ENCODE results near the gene DRICH1.
"Not testable (repeated sequence)": the region's sequence is repeated elsewhere in the genome, so short reads cannot be mapped to it uniquely, and the experiment has no call there.

The DRICH1 gene

GRCh38 chr22:23595904-23596303 is 36.2 kb downstream of the DRICH1 start:
- peaks cover 5 to 18% (median 16%) of the 10 kb centered on the region in 4 experiments for H3K4me1 ChIP-seq (ENCODE audit: control extremely low read depth in 1 of 4, control insufficient read depth in 4 of 4, insufficient read depth in 4 of 4, low read length in 3 of 4)
- H3K27ac ChIP-seq (ENCODE audit: insufficient read depth in 1 of 2, low read depth in 1 of 2, low read length in 2 of 2, poor library complexity in 1 of 2, severe bottlenecking in 2 of 2); H3K27me3 ChIP-seq (replicated peaks in 2 of 5; ENCODE audit: control insufficient read depth in 4 of 5, insufficient read depth in 5 of 5, low read length in 4 of 5); H3K36me3 ChIP-seq (ENCODE audit: control insufficient read depth in 4 of 4, insufficient read depth in 4 of 4, low read length in 3 of 4); H3K4me3 ChIP-seq (ENCODE audit: control insufficient read depth in 1 of 7, extremely low read depth in 1 of 7, insufficient read depth in 4 of 7, low read depth in 2 of 7, low read length in 6 of 7); DNase-seq; H3K9me3 ChIP-seq (ENCODE audit: control extremely low read depth in 1 of 5, control insufficient read depth in 4 of 5, insufficient read depth in 2 of 5, low read depth in 1 of 5, low read length in 4 of 5); POLR2A ChIA-PET: not testable (repeated sequence)
- CTCF ChIA-PET, result interaction anchor here (1.2 kb wide), 1 partner anchor 54 kb away, joined by 3 read pairs; no protein-coding TSS in a partner anchor
- 55% methylated on average over 4 of the region's 6 CpGs for WGBS (ENCODE audit: insufficient coverage)

DNA sequence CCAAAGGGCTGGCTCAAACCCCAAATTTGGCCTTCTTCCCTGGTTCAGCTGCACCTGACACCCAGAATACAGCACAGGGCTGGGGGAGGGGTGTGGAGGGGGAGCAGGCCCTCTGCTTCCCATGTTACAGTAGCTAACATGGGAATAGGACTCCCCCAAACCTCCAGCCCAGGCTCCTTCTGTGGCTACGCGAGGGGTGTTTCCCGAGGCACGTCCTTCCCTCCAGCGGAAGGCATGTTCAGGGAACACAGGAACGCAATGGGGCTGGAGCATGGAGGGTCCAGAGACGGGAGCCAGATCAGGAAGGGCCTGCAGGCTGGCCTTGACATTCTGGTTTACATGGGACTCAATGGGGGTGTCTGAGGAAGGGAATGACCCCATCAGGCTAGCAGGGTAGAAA is 40.3 kb downstream of the DRICH1 start:
- ChIA-PET POLR2A (no interaction called here), CTCF (interaction anchor here (0.6 to 4.0 kb wide), 23 partner anchors 8 to 269 kb away, joined by 3 to 27 read pairs (median 5); no protein-coding TSS in a partner anchor)
- Histone ChIP-seq H3K9me3 (ENCODE audit: control extremely low read depth in 1 of 5, control insufficient read depth in 4 of 5, insufficient read depth in 2 of 5, low read depth in 1 of 5, low read length in 4 of 5) (no peaks in the 10 kb centered on the region), H3K36me3 (ENCODE audit: control insufficient read depth in 4 of 4, insufficient read depth in 4 of 4, low read length in 3 of 4) (no peaks in the 10 kb centered on the region), H3K4me1 (ENCODE audit: control extremely low read depth in 1 of 4, control insufficient read depth in 4 of 4, insufficient read depth in 4 of 4, low read length in 3 of 4) (peaks cover 5 to 36% (median 31%) of the 10 kb centered on the region in 4 experiments), H3K4me3 (ENCODE audit: control insufficient read depth in 1 of 7, extremely low read depth in 1 of 7, insufficient read depth in 4 of 7, low read depth in 2 of 7, low read length in 6 of 7) (no peak overlapping the region), H3K27me3 (replicated peaks in 2 of 5; ENCODE audit: control insufficient read depth in 4 of 5, insufficient read depth in 5 of 5, low read length in 4 of 5) (no peaks in the 10 kb centered on the region), H3K27ac (ENCODE audit: insufficient read depth in 1 of 2, low read depth in 1 of 2, low read length in 2 of 2, poor library complexity in 1 of 2, severe bottlenecking in 2 of 2) (peak overlapping the region in 1 of 2 experiments; percentile 45)
- DNase-seq, result no peak
- 100% methylated on average over 7 of the region's 7 CpGs for WGBS (ENCODE audit: insufficient coverage)

GRCh38 chr22:23591201-23591791 is 40.8 kb downstream of the DRICH1 start:
- Histone ChIP-seq H3K36me3 (ENCODE audit: control insufficient read depth in 4 of 4, insufficient read depth in 4 of 4, low read length in 3 of 4) (no peaks in the 10 kb centered on the region), H3K9me3 (ENCODE audit: control extremely low read depth in 1 of 5, control insufficient read depth in 4 of 5, insufficient read depth in 2 of 5, low read depth in 1 of 5, low read length in 4 of 5) (no peaks in the 10 kb centered on the region), H3K4me1 (ENCODE audit: control extremely low read depth in 1 of 4, control insufficient read depth in 4 of 4, insufficient read depth in 4 of 4, low read length in 3 of 4) (peaks cover 5 to 37% (median 32%) of the 10 kb centered on the region in 4 experiments), H3K4me3 (ENCODE audit: control insufficient read depth in 1 of 7, extremely low read depth in 1 of 7, insufficient read depth in 4 of 7, low read depth in 2 of 7, low read length in 6 of 7) (no peak overlapping the region), H3K27ac (ENCODE audit: insufficient read depth in 1 of 2, low read depth in 1 of 2, low read length in 2 of 2, poor library complexity in 1 of 2, severe bottlenecking in 2 of 2) (peak overlapping the region in 1 of 2 experiments; percentile 45), H3K27me3 (replicated peaks in 2 of 5; ENCODE audit: control insufficient read depth in 4 of 5, insufficient read depth in 5 of 5, low read length in 4 of 5) (no peaks in the 10 kb centered on the region)
- ChIA-PET CTCF (interaction anchor here (0.6 to 4.0 kb wide), 23 partner anchors 9 to 269 kb away, joined by 3 to 27 read pairs (median 5); no protein-coding TSS in a partner anchor), POLR2A (no interaction called here)
- DNase-seq, result peak; percentile 77 to 86 (median 78)
- WGBS (ENCODE audit: insufficient coverage), result 51% methylated on average over 6 of the region's 11 CpGs

- peaks cover 16 to 85% (median 78%) of the 10 kb centered on the region in 4 experiments for H3K4me1 ChIP-seq (ENCODE audit: control extremely low read depth in 1 of 4, control insufficient read depth in 4 of 4, insufficient read depth in 4 of 4, low read length in 3 of 4)
- ChIA-PET POLR2A (no interaction called here), CTCF (interaction anchor here (0.9 to 3.4 kb wide), 6 partner anchors 8 to 198 kb away, joined by 3 to 26 read pairs (median 4); no protein-coding TSS in a partner anchor)
- peak in 2 of 3 donors; percentile 77 to 80 for DNase-seq
- 10% methylated on average over 4 of the region's 6 CpGs for WGBS (ENCODE audit: insufficient coverage)
- peak overlapping the region; percentile 23 to 39 for H3K27ac ChIP-seq (ENCODE audit: insufficient read depth in 1 of 2, low read depth in 1 of 2, low read length in 2 of 2, poor library complexity in 1 of 2, severe bottlenecking in 2 of 2)
- H3K4me3 ChIP-seq (ENCODE audit: control insufficient read depth in 1 of 7, extremely low read depth in 1 of 7, insufficient read depth in 4 of 7, low read depth in 2 of 7, low read length in 6 of 7), result peak overlapping the region in 1 of 7 experiments; percentile 1
- no peaks in the 10 kb centered on the region for H3K27me3 ChIP-seq (replicated peaks in 2 of 5; ENCODE audit: control insufficient read depth in 4 of 5, insufficient read depth in 5 of 5, low read length in 4 of 5)
- no peaks in the 10 kb centered on the region for H3K36me3 ChIP-seq (ENCODE audit: control insufficient read depth in 4 of 4, insufficient read depth in 4 of 4, low read length in 3 of 4)
- H3K9me3 ChIP-seq (ENCODE audit: control extremely low read depth in 1 of 5, control insufficient read depth in 4 of 5, insufficient read depth in 2 of 5, low read depth in 1 of 5, low read length in 4 of 5), result no peaks in the 10 kb centered on the region
These were observed 48.3 kb downstream of the DRICH1 start for GRCh38 chr22:23583836-23584235.

DNA sequence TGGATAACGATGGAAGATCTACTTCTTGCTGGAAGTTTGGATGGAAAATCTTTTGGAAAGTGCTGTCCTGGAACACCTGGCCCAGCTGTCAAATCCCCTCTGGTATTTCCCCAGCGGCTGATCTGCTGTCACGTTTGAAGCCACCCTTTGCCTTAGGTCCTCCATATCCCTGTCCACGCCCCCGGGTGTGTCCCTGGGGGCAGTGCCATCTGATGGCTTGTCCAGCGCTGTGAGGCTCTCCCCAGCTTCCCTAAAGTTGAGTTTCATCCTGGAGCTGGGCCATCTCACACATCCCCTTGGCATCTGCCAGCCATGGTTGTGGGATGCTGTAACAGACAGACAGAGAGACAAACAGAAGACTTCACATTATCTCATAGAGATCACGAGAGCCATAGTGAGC is 49.0 kb downstream of the DRICH1 start:
- Histone ChIP-seq H3K4me1 (ENCODE audit: control extremely low read depth in 1 of 4, control insufficient read depth in 4 of 4, insufficient read depth in 4 of 4, low read length in 3 of 4) (peaks cover 16 to 85% (median 77%) of the 10 kb centered on the region in 4 experiments), H3K27ac (ENCODE audit: insufficient read depth in 1 of 2, low read depth in 1 of 2, low read length in 2 of 2, poor library complexity in 1 of 2, severe bottlenecking in 2 of 2) (peak overlapping the region; percentile 23 to 39), H3K36me3 (ENCODE audit: control insufficient read depth in 4 of 4, insufficient read depth in 4 of 4, low read length in 3 of 4) (no peaks in the 10 kb centered on the region), H3K9me3 (ENCODE audit: control extremely low read depth in 1 of 5, control insufficient read depth in 4 of 5, insufficient read depth in 2 of 5, low read depth in 1 of 5, low read length in 4 of 5) (no peaks in the 10 kb centered on the region), H3K4me3 (ENCODE audit: control insufficient read depth in 1 of 7, extremely low read depth in 1 of 7, insufficient read depth in 4 of 7, low read depth in 2 of 7, low read length in 6 of 7) (no peak overlapping the region), H3K27me3 (replicated peaks in 2 of 5; ENCODE audit: control insufficient read depth in 4 of 5, insufficient read depth in 5 of 5, low read length in 4 of 5) (no peaks in the 10 kb centered on the region)
- POLR2A ChIA-PET, result no interaction called here
- CTCF ChIA-PET, result interaction anchor here (0.9 to 3.4 kb wide), 8 partner anchors 9 to 624 kb away, joined by 3 to 26 read pairs (median 4); no protein-coding TSS in a partner anchor
- WGBS (ENCODE audit: insufficient coverage), result 95% methylated on average over 6 of the region's 7 CpGs
- no peak for DNase-seq

GRCh38 chr22:23581260-23581650 is 50.9 kb downstream of the DRICH1 start:
- DNase-seq, result peak in 2 of 3 donors; percentile 51 to 66
- peak overlapping the region; percentile 79 to 81 for H3K27ac ChIP-seq (ENCODE audit: insufficient read depth in 1 of 2, low read depth in 1 of 2, low read length in 2 of 2, poor library complexity in 1 of 2, severe bottlenecking in 2 of 2)
- no peaks in the 10 kb centered on the region for H3K36me3 ChIP-seq (ENCODE audit: control insufficient read depth in 4 of 4, insufficient read depth in 4 of 4, low read length in 3 of 4)
- peak overlapping the region in 2 of 7 experiments; percentile 65 to 67 for H3K4me3 ChIP-seq (ENCODE audit: control insufficient read depth in 1 of 7, extremely low read depth in 1 of 7, insufficient read depth in 4 of 7, low read depth in 2 of 7, low read length in 6 of 7)
- no peaks in the 10 kb centered on the region for H3K9me3 ChIP-seq (ENCODE audit: control extremely low read depth in 1 of 5, control insufficient read depth in 4 of 5, insufficient read depth in 2 of 5, low read depth in 1 of 5, low read length in 4 of 5)
- ChIA-PET CTCF (interaction anchor here (0.9 to 3.4 kb wide), 3 partner anchors 10 to 18 kb away, joined by 3 to 26 read pairs (median 4); no protein-coding TSS in a partner anchor), POLR2A (no interaction called here)
- 37% methylated on average over 5 of the region's 8 CpGs for WGBS (ENCODE audit: insufficient coverage)
- H3K4me1 ChIP-seq (ENCODE audit: control extremely low read depth in 1 of 4, control insufficient read depth in 4 of 4, insufficient read depth in 4 of 4, low read length in 3 of 4), result peaks cover 21 to 90% (median 85%) of the 10 kb centered on the region in 4 experiments
- H3K27me3 ChIP-seq (replicated peaks in 2 of 5; ENCODE audit: control insufficient read depth in 4 of 5, insufficient read depth in 5 of 5, low read length in 4 of 5), result no peaks in the 10 kb centered on the region
